Liver (tissue), 9 donors: Measurements from ENCODE around the gene TSPYL2. TPM values are rescaled to one million over a fixed set of nuclear protein-coding genes. Genes with fewer than 3 reads are reported as not detected.

Source experiments
- DNase-seq: peaks from one replicate; pipeline ENCODE4 v3.0.0-alpha.2; 2017; ENCODE audit warnings: low spot score
- H3K27ac ChIP-seq, 2 donors: one replicate each; pipeline ENCODE4 v1.7.0; 2013; ENCODE audit warnings: inconsistent platforms in 2 of 2, low read length in 2 of 2, control low read depth in 1 of 2, low read depth in 1 of 2, mild to moderate bottlenecking in 1 of 2
- H3K27me3 ChIP-seq, 4 donors: one replicate each; pipeline versions ENCODE4 v1.6.1 to v1.7.0; 2013; ENCODE audit warnings: low read length in 3 of 4, inconsistent platforms in 1 of 4, mild to moderate bottlenecking in 1 of 4, moderate library complexity in 1 of 4; ENCODE audit not compliant: control insufficient read depth in 4 of 4, insufficient read depth in 4 of 4
- H3K36me3 ChIP-seq, 4 donors: one replicate each; pipeline versions ENCODE4 v1.6.1 to v1.7.0; 2013; ENCODE audit warnings: low read length in 3 of 4, mild to moderate bottlenecking in 3 of 4, low read depth in 1 of 4, moderate library complexity in 1 of 4; ENCODE audit not compliant: control insufficient read depth in 4 of 4, insufficient read depth in 3 of 4
- H3K4me1 ChIP-seq, 4 donors: one replicate each; pipeline versions ENCODE4 v1.6.1 to v1.7.0; 2013; ENCODE audit warnings: low read length in 3 of 4, mild to moderate bottlenecking in 3 of 4, moderate library complexity in 1 of 4; ENCODE audit not compliant: control insufficient read depth in 4 of 4, insufficient read depth in 4 of 4
- H3K4me3 ChIP-seq, 3 donors: one replicate each; pipeline versions ENCODE4 v1.6.1 to v1.7.0; 2013; ENCODE audit warnings: low read length in 3 of 3, control low read depth in 1 of 3, low read depth in 1 of 3, mild to moderate bottlenecking in 1 of 3
- H3K9ac ChIP-seq, 2 donors: one replicate each; pipeline ENCODE4 v1.7.0; 2013; ENCODE audit warnings: low read length in 2 of 2, mild to moderate bottlenecking in 2 of 2, moderate library complexity in 2 of 2, control low read depth in 1 of 2, low read depth in 1 of 2
- H3K9me3 ChIP-seq, 4 donors: one replicate each; pipeline versions ENCODE4 v1.6.1 to v1.7.0; 2013; ENCODE audit warnings: low read length in 3 of 4; ENCODE audit not compliant: control insufficient read depth in 4 of 4
- EGR1 ChIP-seq, 2 donors: IDR thresholded peaks; 2 replicates each; pipeline ENCODE4 v1.6.1; 2016 to 2018; ENCODE audit warnings: antibody characterized with exemption in 2 of 2, low read depth in 2 of 2
- FOXA1 ChIP-seq: IDR thresholded peaks from 2 replicates; pipeline ENCODE4 v1.6.1; 2016; ENCODE audit warnings: antibody characterized with exemption
- FOXA2 ChIP-seq: IDR thresholded peaks from 2 replicates; pipeline ENCODE4 v1.6.1; 2016; ENCODE audit warnings: antibody characterized with exemption
- GABPA ChIP-seq, 2 donors: IDR thresholded peaks in 1 of 2; conservative IDR thresholded peaks in 1 of 2; 2 replicates each; pipeline ENCODE4 v1.6.1; 2016; ENCODE audit warnings: antibody characterized with exemption in 2 of 2, mild to moderate bottlenecking in 1 of 2, moderate library complexity in 1 of 2
- HNF4A ChIP-seq, 2 donors: conservative IDR thresholded peaks; 2 replicates each; pipeline ENCODE4 v1.6.1; 2016; ENCODE audit warnings: antibody characterized with exemption in 2 of 2, mild to moderate bottlenecking in 2 of 2
- HNF4G ChIP-seq: IDR thresholded peaks from 2 replicates; pipeline ENCODE4 v1.6.1; 2016; ENCODE audit warnings: antibody characterized with exemption
- JUND ChIP-seq, 2 donors: IDR thresholded peaks; 2 replicates each; pipeline ENCODE4 v1.6.1; 2016; ENCODE audit warnings: antibody characterized with exemption in 2 of 2
- NR2F2 ChIP-seq: IDR thresholded peaks from 2 replicates; pipeline ENCODE4 v1.6.1; 2016; ENCODE audit warnings: antibody characterized with exemption
- RAD21 ChIP-seq, 2 donors: IDR thresholded peaks; 2 replicates each; pipeline ENCODE4 v1.6.1; 2016; ENCODE audit warnings: antibody characterized with exemption in 2 of 2, mild to moderate bottlenecking in 2 of 2
- REST ChIP-seq: IDR thresholded peaks from 2 replicates; pipeline ENCODE4 v1.6.1; 2016; ENCODE audit warnings: antibody characterized with exemption, mild to moderate bottlenecking
- RXRA ChIP-seq, 2 donors: IDR thresholded peaks; 2 replicates each; pipeline ENCODE4 v1.6.1; 2017 to 2018; ENCODE audit warnings: antibody characterized with exemption in 2 of 2, mild to moderate bottlenecking in 1 of 2
- SP1 ChIP-seq: IDR thresholded peaks from 2 replicates; pipeline ENCODE4 v1.6.1; 2018; ENCODE audit warnings: antibody characterized with exemption, mild to moderate bottlenecking
- TAF1 ChIP-seq: conservative IDR thresholded peaks from 2 replicates; pipeline ENCODE4 v1.6.1; 2016; ENCODE audit warnings: antibody characterized with exemption, mild to moderate bottlenecking
- YY1 ChIP-seq: IDR thresholded peaks from 2 replicates; pipeline ENCODE4 v1.6.1; 2016; ENCODE audit warnings: antibody characterized with exemption, mild to moderate bottlenecking
- WGBS: extraction: QIAGEN DNeasy Blood & Tissue Kit; methylation state at CpG from one replicate; pipeline ENCODE4 v1.1.7; 2013; 5-methylcytosine and 5-hydroxymethylcytosine counted together
- polyA plus RNA-seq, 2 donors: library from polyadenylated mRNA; stranded (reverse) in 1 of 2; unstranded in 1 of 2; fragments of 200-250 nt in 1 of 2; fragments of >200 nt in 1 of 2; fragmentation: Nextera tagmentation in 1 of 2; extraction: Ambion mirVana in 1 of 2; gene quantifications; one replicate each; pipeline versions ENCODE4 v1.2.1 to v1.2.3, GENCODE V29; 2013 to 2015
- total RNA-seq, 2 donors: library from RNA; depleted of rRNA; stranded (reverse); fragments of >200 nt; gene quantifications; one replicate each; pipeline ENCODE4 v1.2.3, GENCODE V29; 2014
- TF ChIP-seq, protein P1 (sequence below): fragments of 150-350 bp; IDR thresholded peaks from 2 replicates; pipeline ENCODE4 v1.5.1; 2017; ENCODE audit warnings: improper control_type of control experiment, low read depth, low read length; ENCODE audit not compliant: missing input control
- TF ChIP-seq, protein P2 (sequence below): IDR thresholded peaks from 2 replicates; pipeline ENCODE4 v1.6.1; 2016; ENCODE audit warnings: antibody characterized with exemption
- TF ChIP-seq, protein P3 (sequence below): IDR thresholded peaks from 2 replicates; pipeline ENCODE4 v1.6.1; 2016; ENCODE audit warnings: antibody characterized with exemption
- TF ChIP-seq, protein P4 (sequence below): IDR thresholded peaks from 2 replicates; pipeline ENCODE4 v1.6.1; 2016; ENCODE audit warnings: antibody characterized with exemption
- donor health status: healthy.
- donor health status: healthy.
- donor health status: healthy.
- donor health status: healthy.
- donor health status: healthy.

Gene TSPYL2
- total and polyA plus RNA-seq, 4 donors: 2.5 to 8.0 (median 4.8) TPM

DNA sequence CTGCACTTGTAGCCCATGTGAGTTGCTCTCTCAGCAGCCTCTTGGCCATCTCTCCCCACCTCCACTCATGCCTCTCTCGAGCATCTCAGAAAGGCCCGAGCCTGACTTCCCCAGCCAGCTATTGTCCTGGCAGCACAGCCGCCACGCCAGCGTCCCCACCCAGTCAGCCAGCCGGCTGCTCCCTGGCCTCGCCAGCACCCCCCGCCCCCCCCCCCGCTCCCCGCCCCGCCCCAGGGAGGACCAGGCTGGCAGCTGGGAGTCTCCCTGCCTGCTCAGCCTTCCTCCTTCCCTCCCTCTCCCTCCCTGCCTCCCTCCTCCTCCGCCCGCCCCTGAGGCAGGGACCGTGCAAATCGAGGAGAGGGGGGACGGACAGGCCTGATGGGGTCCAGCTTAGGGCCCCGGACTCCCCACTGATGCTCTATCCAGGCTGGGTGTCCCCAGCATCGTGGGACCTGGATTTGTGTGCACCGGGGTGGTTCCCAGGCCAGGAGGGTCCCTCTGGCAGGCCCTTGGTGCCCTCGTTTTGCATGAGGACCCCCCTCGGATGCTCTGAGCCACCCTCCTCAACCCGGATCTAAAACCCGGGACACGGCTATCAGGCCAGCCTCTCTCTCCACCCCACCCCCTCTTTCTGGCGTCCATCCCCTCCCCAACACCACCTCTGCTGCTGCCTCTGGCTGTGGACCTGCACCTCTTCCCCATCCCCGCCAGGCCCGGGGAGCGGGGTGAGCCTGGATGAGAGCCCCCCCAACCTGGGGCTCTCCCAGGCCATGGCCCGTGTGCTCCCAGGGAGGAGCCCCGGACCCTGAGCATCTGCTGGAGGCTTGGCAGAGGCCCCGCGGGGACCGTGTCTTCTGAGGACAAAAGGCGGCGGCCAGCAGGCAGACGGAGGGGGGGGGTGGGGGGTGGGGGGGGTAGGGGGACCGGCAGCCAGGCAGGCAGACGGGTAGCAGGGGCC is 33.7 kb upstream of the TSPYL2 start, which contains the start of gene GPR173:
TSS of gene GPR173 (plus strand) at position 621 of the 958 bp plus-strand sequence. CDS start 27,833 bp downstream, outside the sequence.
- Histone ChIP-seq H3K9me3 (no peaks in the 10 kb centered on the region), H3K9ac (no peak within 1 kb of the TSS), H3K36me3 (no peaks in the 10 kb centered on the region), H3K27ac (no peak within 1 kb of the TSS), H3K4me1 (no peaks in the 10 kb centered on the region), H3K27me3 (peaks cover 0 to 3% (median 0%) of the 10 kb centered on the region in 4 donors), H3K4me3 (peak within 1 kb of the TSS in 1 of 3 donors; percentile 15)
- 8% methylated on average over 36 of the region's 38 CpGs for WGBS
- DNase-seq: no peak
- no peak for TF ChIP-seq FOXA2
- no peak for TF ChIP-seq NR2F2
- TF ChIP-seq REST: no peak
- TF ChIP-seq HNF4A (conservative IDR thresholded peaks at IDR 0.05): no peak
- TF ChIP-seq, protein P1, sequence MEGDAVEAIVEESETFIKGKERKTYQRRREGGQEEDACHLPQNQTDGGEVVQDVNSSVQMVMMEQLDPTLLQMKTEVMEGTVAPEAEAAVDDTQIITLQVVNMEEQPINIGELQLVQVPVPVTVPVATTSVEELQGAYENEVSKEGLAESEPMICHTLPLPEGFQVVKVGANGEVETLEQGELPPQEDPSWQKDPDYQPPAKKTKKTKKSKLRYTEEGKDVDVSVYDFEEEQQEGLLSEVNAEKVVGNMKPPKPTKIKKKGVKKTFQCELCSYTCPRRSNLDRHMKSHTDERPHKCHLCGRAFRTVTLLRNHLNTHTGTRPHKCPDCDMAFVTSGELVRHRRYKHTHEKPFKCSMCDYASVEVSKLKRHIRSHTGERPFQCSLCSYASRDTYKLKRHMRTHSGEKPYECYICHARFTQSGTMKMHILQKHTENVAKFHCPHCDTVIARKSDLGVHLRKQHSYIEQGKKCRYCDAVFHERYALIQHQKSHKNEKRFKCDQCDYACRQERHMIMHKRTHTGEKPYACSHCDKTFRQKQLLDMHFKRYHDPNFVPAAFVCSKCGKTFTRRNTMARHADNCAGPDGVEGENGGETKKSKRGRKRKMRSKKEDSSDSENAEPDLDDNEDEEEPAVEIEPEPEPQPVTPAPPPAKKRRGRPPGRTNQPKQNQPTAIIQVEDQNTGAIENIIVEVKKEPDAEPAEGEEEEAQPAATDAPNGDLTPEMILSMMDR: no peak
- TF ChIP-seq FOXA1: no peak
- TF ChIP-seq YY1: no peak
- TF ChIP-seq, protein P2, sequence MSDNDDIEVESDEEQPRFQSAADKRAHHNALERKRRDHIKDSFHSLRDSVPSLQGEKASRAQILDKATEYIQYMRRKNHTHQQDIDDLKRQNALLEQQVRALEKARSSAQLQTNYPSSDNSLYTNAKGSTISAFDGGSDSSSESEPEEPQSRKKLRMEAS: no peak
- TF ChIP-seq, protein P3, sequence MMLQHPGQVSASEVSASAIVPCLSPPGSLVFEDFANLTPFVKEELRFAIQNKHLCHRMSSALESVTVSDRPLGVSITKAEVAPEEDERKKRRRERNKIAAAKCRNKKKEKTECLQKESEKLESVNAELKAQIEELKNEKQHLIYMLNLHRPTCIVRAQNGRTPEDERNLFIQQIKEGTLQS: no peak

DNA sequence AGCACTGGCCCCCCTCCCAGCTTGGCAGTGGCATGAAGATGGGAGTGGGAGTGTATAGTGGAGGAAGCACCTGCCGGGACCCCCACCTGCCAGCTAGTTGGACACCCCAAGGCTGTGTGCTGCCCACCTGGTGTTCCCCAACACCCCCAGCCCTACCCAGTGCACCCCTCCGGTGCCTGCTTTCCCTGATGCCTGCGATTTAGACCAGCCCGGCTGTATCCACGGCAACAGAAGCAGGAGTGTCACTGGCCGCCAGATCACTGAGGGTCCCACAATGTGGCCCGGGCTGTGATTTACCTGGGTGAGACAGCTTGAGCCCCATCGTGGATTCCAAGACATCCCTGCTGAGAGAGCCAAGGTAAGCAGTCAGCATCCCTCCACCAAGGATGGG is 33.0 kb upstream of the TSPYL2 start:
- Histone ChIP-seq H3K9me3 (no peaks in the 10 kb centered on the region), H3K27me3 (peaks cover 0 to 3% (median 0%) of the 10 kb centered on the region in 4 donors), H3K27ac (no peak overlapping the region), H3K36me3 (no peaks in the 10 kb centered on the region), H3K4me1 (no peaks in the 10 kb centered on the region), H3K9ac (no peak overlapping the region), H3K4me3 (peak overlapping the region in 1 of 3 donors; percentile 4)
- 18% methylated on average over 8 of the region's 8 CpGs for whole genome bisulfite sequencing
- TF ChIP-seq EGR1 (IDR thresholded peaks at IDR 0.05; ENCODE audit: low read depth in 2 of 2) (no peak), FOXA2 (no peak), SP1 (no peak), JUND (IDR thresholded peaks at IDR 0.05) (no peak), HNF4G (no peak), REST (no peak), RXRA (IDR thresholded peaks at IDR 0.05) (no peak), TAF1 (no peak), GABPA (IDR thresholded peaks at IDR 0.05 in 1 of 2, conservative IDR thresholded peaks at IDR 0.05 in 1 of 2) (no peak), RAD21 (IDR thresholded peaks at IDR 0.05) (no peak), FOXA1 (no peak), YY1 (no peak)
- TF ChIP-seq, protein P4, sequence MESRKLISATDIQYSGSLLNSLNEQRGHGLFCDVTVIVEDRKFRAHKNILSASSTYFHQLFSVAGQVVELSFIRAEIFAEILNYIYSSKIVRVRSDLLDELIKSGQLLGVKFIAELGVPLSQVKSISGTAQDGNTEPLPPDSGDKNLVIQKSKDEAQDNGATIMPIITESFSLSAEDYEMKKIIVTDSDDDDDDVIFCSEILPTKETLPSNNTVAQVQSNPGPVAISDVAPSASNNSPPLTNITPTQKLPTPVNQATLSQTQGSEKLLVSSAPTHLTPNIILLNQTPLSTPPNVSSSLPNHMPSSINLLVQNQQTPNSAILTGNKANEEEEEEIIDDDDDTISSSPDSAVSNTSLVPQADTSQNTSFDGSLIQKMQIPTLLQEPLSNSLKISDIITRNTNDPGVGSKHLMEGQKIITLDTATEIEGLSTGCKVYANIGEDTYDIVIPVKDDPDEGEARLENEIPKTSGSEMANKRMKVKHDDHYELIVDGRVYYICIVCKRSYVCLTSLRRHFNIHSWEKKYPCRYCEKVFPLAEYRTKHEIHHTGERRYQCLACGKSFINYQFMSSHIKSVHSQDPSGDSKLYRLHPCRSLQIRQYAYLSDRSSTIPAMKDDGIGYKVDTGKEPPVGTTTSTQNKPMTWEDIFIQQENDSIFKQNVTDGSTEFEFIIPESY: no peak
- TF ChIP-seq, protein P2: no peak
- TF ChIP-seq, protein P3: no peak
- DNase-seq: no peak
